HS-27A (cell line): ENCODE results near the gene OLIG3.

Source experiments
- DNase-seq: peaks from one replicate; pipeline ENCODE4 v3.0.0-alpha.2; 2012; ENCODE audit warnings: low read depth, missing footprints

The OLIG3 gene

GRCh38 chr6:137467211-137467610 lies 27.0 kb downstream of the OLIG3 start:
- DNase-seq: no peak

- no peak for DNase-seq
Measured at GRCh38 chr6:137465378-137466009, 28.7 kb downstream of the OLIG3 start.

GRCh38 chr6:137452333-137452894 lies 41.8 kb downstream of the OLIG3 start:
- DNase-seq: no peak

GRCh38 chr6:137443901-137444300 lies 50.3 kb downstream of the OLIG3 start:
- DNase-seq: no peak
